Measurements from ENCODE around the gene CHGA. TPM values are rescaled to one million over a fixed set of nuclear protein-coding genes. Genes with fewer than 3 reads are reported as not detected.

CHGA gene
- total RNA-seq, 1 experiment from 2014 or later: not detected

- ChIA-PET CTCF (interaction anchor here (0.7 to 1.2 kb wide), 2 partner anchors 10 to 14 kb away, joined by 3 to 5 read pairs; no protein-coding TSS in a partner anchor), POLR2A (no interaction called here), RAD21 (ENCODE audit: low non-redundant PET in 1 of 2, low total read pairs in 2 of 2, uncharacterized antibody in 2 of 2, unreplicated experiment in 2 of 2) (no interaction called here)
- DNase-seq (ENCODE audit: low read depth, low spot score): no peak
- intact Hi-C loops (cut with micrococcal nuclease): no loop called here
- Histone ChIP-seq H3K9me3 (ENCODE audit: control insufficient read depth in 1 of 2, insufficient read depth in 1 of 2, low read depth in 1 of 2, low read length in 2 of 2) (no peaks in the 10 kb centered on the region), H4K20me1 (ENCODE audit: insufficient read depth) (no peaks in the 10 kb centered on the region), H3K27ac (ENCODE audit: low read depth, low read length) (no peak overlapping the region), H3K4me2 (ENCODE audit: low read length) (peak overlapping the region; percentile 61; the same call in 1 of the 2 replicates), H3K9me2 (ENCODE audit: insufficient read depth) (no peaks in the 10 kb centered on the region), H2AFZ (ENCODE audit: low read depth, low read length, poor library complexity, severe bottlenecking) (no peak overlapping the region), H3K9ac (ENCODE audit: low read length) (no peak overlapping the region), H3K79me2 (ENCODE audit: insufficient read depth, low read length) (no peaks in the 10 kb centered on the region), H3K27me3 (ENCODE audit: insufficient read depth, low read length) (no peaks in the 10 kb centered on the region), H3K4me1 (ENCODE audit: control insufficient read depth in 1 of 2, insufficient read depth in 2 of 2, low read length in 2 of 2) (peaks cover 7 to 17% of the 10 kb centered on the region in 2 experiments; a peak in 3 of 4 replicates), H3K36me3 (ENCODE audit: control insufficient read depth in 1 of 2, insufficient read depth in 2 of 2, low read length in 2 of 2) (no peaks in the 10 kb centered on the region), H3K4me3 (replicated peaks in 1 of 2; ENCODE audit: low read depth in 1 of 2, low read length in 2 of 2) (no peak overlapping the region)
- ATAC-seq: peak; percentile 69
- no TSS peak for BruUV-seq (replicated peaks)
- TF ChIP-seq CTCF (IDR thresholded peaks at IDR 0.05 in 2 of 3, conservative IDR thresholded peaks at IDR 0.05 in 1 of 3; ENCODE audit: borderline replicate concordance in 1 of 3, insufficient read depth in 1 of 3, low read depth in 2 of 3, low read length in 2 of 3) (peak in 2 of 3 experiments; percentile 28 to 29; a peak in 2 of 6 replicates), EZH2 (IDR thresholded peaks at IDR 0.05) (no peak), ZBTB33 (IDR thresholded peaks at IDR 0.05; ENCODE audit: extremely low read depth, insufficient replicate concordance, low read length) (no peak), SP1 (IDR thresholded peaks at IDR 0.05; ENCODE audit: low read depth) (no peak)
These were observed 15.4 kb downstream of the CHGA start for GRCh38 chr14:92938235-92938875.

Measured in HCT116 (cell line).